Kidney glomerular epithelial cell (primary cell): ENCODE measurements around the gene PTK6.

Source experiments
- DNase-seq: peaks from one replicate; lab custom pipeline; 2025; lab: John Stamatoyannopoulos, UW

Gene PTK6

GRCh38 chr20:63543131-63543530 is 6.0 kb upstream of the PTK6 start:
- DNase-seq = no peak

- DNase-seq = no peak
Measured at GRCh38 chr20:63542696-63543095, 5.5 kb upstream of the PTK6 start.

- DNase-seq = no peak
Measured at GRCh38 chr20:63542031-63542559, 4.9 kb upstream of the PTK6 start.

GRCh38 chr20:63541371-63541770 is 4.2 kb upstream of the PTK6 start:
- DNase-seq = no peak

GRCh38 chr20:63540417-63541186 is 3.4 kb upstream of the PTK6 start:
- no peak for DNase-seq

- no peak for DNase-seq
Measured at GRCh38 chr20:63539441-63540370, 2.5 kb upstream of the PTK6 start.

GRCh38 chr20:63539092-63539430 is 1.9 kb upstream of the PTK6 start:
- no peak for DNase-seq

- DNase-seq = no peak
Measured at GRCh38 chr20:63538204-63539091, 1.3 kb upstream of the PTK6 start.

- peak; percentile 64 for DNase-seq
Measured at GRCh38 chr20:63537525-63538203, 488 bp upstream of the PTK6 start.

GRCh38 chr20:63536241-63536977 is 767 bp downstream of the PTK6 start:
- DNase-seq = no peak

GRCh38 chr20:63534831-63535651 is 2.1 kb downstream of the PTK6 start:
- no peak for DNase-seq

- no peak for DNase-seq
Measured at GRCh38 chr20:63534427-63534830, 2.7 kb downstream of the PTK6 start.

GRCh38 chr20:63533871-63534393 is 3.2 kb downstream of the PTK6 start:
- no peak for DNase-seq

GRCh38 chr20:63533388-63533787 is 3.8 kb downstream of the PTK6 start:
- no peak for DNase-seq

- DNase-seq = no peak
Measured at GRCh38 chr20:63532449-63532971, 4.7 kb downstream of the PTK6 start.

GRCh38 chr20:63531686-63532448 is 5.3 kb downstream of the PTK6 start:
- DNase-seq = no peak

- DNase-seq = no peak
Measured at GRCh38 chr20:63530788-63531160, 6.4 kb downstream of the PTK6 start.
